ENCODE data around the gene PAX7. TPM values are rescaled to one million over a fixed set of nuclear protein-coding genes. Genes with fewer than 3 reads are reported as not detected.

PAX7 gene
- total RNA-seq, 1 donor from 2014 or later, result not detected

- H3K9me3 ChIP-seq, result no peaks in the 10 kb centered on the region
- TF ChIP-seq CTCF (IDR thresholded peaks at IDR 0.05), result no peak
- H3K4me3 ChIP-seq, result no peak overlapping the region
- H3K27ac ChIP-seq, result no peak overlapping the region
- ATAC-seq (no peak), DNase-seq (no peak)
- no peaks in the 10 kb centered on the region for H3K36me3 ChIP-seq
- no peaks in the 10 kb centered on the region for H3K4me1 ChIP-seq
- H3K27me3 ChIP-seq, result peaks cover 73% of the 10 kb centered on the region
- intact Hi-C loops (cut with DNase I), result no loop called here
These were observed 99.7 kb downstream of the PAX7 start for GRCh38 chr1:18730321-18730720.

DNA sequence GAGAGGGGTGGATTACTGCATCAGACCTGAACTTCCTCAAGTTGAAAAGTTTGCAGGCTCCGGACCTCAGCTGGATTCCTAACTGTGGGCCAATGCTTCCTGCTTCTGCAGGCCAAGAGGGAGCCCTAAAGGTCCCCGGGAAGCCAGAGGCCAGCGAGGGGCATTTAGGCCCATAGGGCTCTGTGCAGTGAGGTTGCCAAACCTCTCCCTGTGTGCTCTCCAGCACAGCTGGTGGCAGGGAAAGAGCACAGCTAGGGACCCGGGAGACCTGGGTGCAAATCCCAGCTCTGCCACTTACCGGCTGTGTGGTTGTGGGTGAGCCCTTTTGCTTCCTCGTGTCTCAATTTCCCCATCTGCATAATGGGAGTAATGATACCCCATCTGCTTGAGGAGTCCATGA lies 100.5 kb downstream of the PAX7 start:
- H3K9me3 ChIP-seq, result no peaks in the 10 kb centered on the region
- intact Hi-C loops (cut with DNase I), result no loop called here
- peaks cover 72% of the 10 kb centered on the region for H3K27me3 ChIP-seq
- ATAC-seq (no peak), DNase-seq (no peak)
- H3K4me3 ChIP-seq, result no peak overlapping the region
- no peak overlapping the region for H3K27ac ChIP-seq
- no peak for TF ChIP-seq CTCF (IDR thresholded peaks at IDR 0.05)
- H3K4me1 ChIP-seq, result no peaks in the 10 kb centered on the region
- no peaks in the 10 kb centered on the region for H3K36me3 ChIP-seq

GRCh38 chr1:18731591-18732235 lies 101.1 kb downstream of the PAX7 start:
- TF ChIP-seq CTCF (IDR thresholded peaks at IDR 0.05), result no peak
- DNase-seq, result peak; percentile 21
- ATAC-seq, result no peak
- Histone ChIP-seq H3K4me3 (no peak overlapping the region), H3K27ac (no peak overlapping the region), H3K36me3 (no peaks in the 10 kb centered on the region), H3K4me1 (no peaks in the 10 kb centered on the region), H3K9me3 (no peaks in the 10 kb centered on the region), H3K27me3 (peaks cover 72% of the 10 kb centered on the region)
- intact Hi-C loops (cut with DNase I), result no loop called here

DNA sequence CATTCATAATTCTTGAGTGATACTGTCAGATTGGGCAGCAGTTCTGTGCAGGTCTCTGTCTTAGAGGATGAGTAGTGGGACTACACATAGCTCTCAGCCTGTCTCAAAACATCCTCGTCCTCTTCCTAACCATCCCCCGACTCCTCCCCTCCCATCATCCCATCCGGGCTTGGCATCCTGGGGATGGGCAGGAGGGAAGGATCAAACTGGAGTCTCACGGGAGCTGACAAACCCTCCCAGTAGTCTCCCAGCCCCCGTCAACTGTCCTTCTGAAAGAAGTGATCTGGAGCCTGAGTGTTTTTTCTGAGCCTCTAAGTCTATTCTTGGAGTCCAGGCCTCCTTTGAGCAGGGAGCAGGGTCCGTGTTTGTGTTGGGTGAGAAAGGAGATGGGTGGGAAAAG lies 102.0 kb downstream of the PAX7 start:
- H3K36me3 ChIP-seq, result no peaks in the 10 kb centered on the region
- no peaks in the 10 kb centered on the region for H3K4me1 ChIP-seq
- no peak overlapping the region for H3K4me3 ChIP-seq
- ATAC-seq, result no peak
- intact Hi-C loops (cut with DNase I), result no loop called here
- no peaks in the 10 kb centered on the region for H3K9me3 ChIP-seq
- no peak for DNase-seq
- no peak for TF ChIP-seq CTCF (IDR thresholded peaks at IDR 0.05)
- peaks cover 72% of the 10 kb centered on the region for H3K27me3 ChIP-seq
- no peak overlapping the region for H3K27ac ChIP-seq

DNA sequence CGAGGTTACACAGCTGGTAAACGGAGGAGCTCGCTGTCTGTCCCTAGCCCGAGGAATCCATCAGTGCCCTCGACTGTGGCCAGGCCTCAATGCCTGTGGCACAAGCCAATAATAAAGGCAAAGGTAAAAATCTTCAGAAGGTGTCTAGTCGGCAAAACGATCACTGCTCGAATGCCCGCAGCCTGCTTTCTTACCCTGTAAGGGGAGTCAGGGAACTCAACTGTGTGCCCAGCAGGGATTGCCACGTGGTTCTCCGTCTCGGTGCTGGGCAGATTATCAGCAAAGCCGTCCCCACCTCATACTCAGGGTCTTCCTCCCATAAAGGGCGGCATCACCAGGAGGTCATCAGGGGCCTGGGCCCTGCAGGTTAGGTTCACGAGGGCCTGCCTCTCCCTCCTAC lies 103.4 kb downstream of the PAX7 start:
- H3K36me3 ChIP-seq, result no peaks in the 10 kb centered on the region
- no peaks in the 10 kb centered on the region for H3K4me1 ChIP-seq
- no peak overlapping the region for H3K27ac ChIP-seq
- ATAC-seq (no peak), DNase-seq (no peak)
- intact Hi-C loops (cut with DNase I), result no loop called here
- no peak overlapping the region for H3K4me3 ChIP-seq
- TF ChIP-seq CTCF (IDR thresholded peaks at IDR 0.05), result no peak
- H3K9me3 ChIP-seq, result no peaks in the 10 kb centered on the region
- H3K27me3 ChIP-seq, result peaks cover 69% of the 10 kb centered on the region
